SK-N-SH (cell line): ENCODE measurements around the gene HS3ST5.
"Not testable (repeated sequence)": the region's sequence is repeated elsewhere in the genome, so short reads cannot be mapped to it uniquely, and the experiment has no call there.

Source experiments
- CTCF ChIP-seq: fragments of 200-600 bp; sonication (generic); IDR thresholded peaks from 2 replicates; pipeline ENCODE4 v1.6.1; 2017; ENCODE audit warnings: antibody characterized with exemption, mild to moderate bottlenecking, moderate library complexity
- MXI1 ChIP-seq: IDR thresholded peaks from 2 replicates; pipeline ENCODE4 v1.6.1; 2012; ENCODE audit warnings: mild to moderate bottlenecking, low read depth, low read length, improper control_type of control experiment
- POLR2AphosphoS5 ChIP-seq: IDR thresholded peaks from 2 replicates; pipeline ENCODE4 v1.6.1; 2012; ENCODE audit warnings: low read depth, low read length
- RFX5 ChIP-seq: IDR thresholded peaks from 2 replicates; pipeline ENCODE4 v1.6.1; 2012; ENCODE audit warnings: mild to moderate bottlenecking, improper control_type of control experiment, low read length

- not testable (repeated sequence) for TF ChIP-seq CTCF, POLR2AphosphoS5, MXI1, RFX5
Observed at GRCh38 chr6:114014106-114014505, 328.7 kb downstream of the HS3ST5 start.
